Measurements from ENCODE around the gene NMD3. TPM values are rescaled to one million over a fixed set of nuclear protein-coding genes. Genes with fewer than 3 reads are reported as not detected.
A peak's percentile ranks its signal among the peaks of the same experiment; 100 is the strongest.

The NMD3 gene
- total and polyA plus RNA-seq, 2 of the 4 experiments (the other 2 are of a cell fraction): 33.8 to 95.0 TPM

- TF ChIP-seq RAD21 (IDR thresholded peaks at IDR 0.05; ENCODE audit: low read length): no peak
Observed at GRCh38 chr3:161220850-161221753, at the start of gene NMD3 (continued).

- H3K14ac ChIP-seq (replicated peaks; ENCODE audit: low read depth, low read length): no peak overlapping the region
- H2BK5ac ChIP-seq (ENCODE audit: low read depth, low read length, poor library complexity, severe bottlenecking): no peak overlapping the region
- H3K4me3 ChIP-seq (ENCODE audit: insufficient read depth, low read depth, low read length): no peak overlapping the region
- BruUV-seq (replicated peaks): no TSS peak
- H2BK15ac ChIP-seq (ENCODE audit: low read depth, low read length): no peak overlapping the region
- no peaks in the 10 kb centered on the region for H3K9me3 ChIP-seq (ENCODE audit: control insufficient read depth, insufficient read depth, low read length)
- H3K4me1 ChIP-seq (ENCODE audit: control insufficient read depth, insufficient read depth, low read length): no peaks in the 10 kb centered on the region
- H4K91ac ChIP-seq (ENCODE audit: insufficient read depth, low read depth, low read length): no peak overlapping the region
- H2AK5ac ChIP-seq (ENCODE audit: low read depth, low read length): no peak overlapping the region
- no peak overlapping the region for H4K8ac ChIP-seq (ENCODE audit: low read depth in 2 of 2, low read length in 2 of 2)
- H2BK20ac ChIP-seq (ENCODE audit: low read depth, low read length): no peak overlapping the region
- ATAC-seq (ENCODE audit: low read depth) (0 out of 2 replicates have a peak, but pooled peaks have one; percentile 17), DNase-seq (no peak)
- no peak overlapping the region for H2BK120ac ChIP-seq (ENCODE audit: low read depth, low read length)
- WGBS, 2 experiments (ENCODE audit: extremely low coverage in 2 of 2, insufficient read length in 1 of 2): no CpG with 5 or more reads among the region's 2 CpGs
- H4K20me1 ChIP-seq (ENCODE audit: insufficient read depth, low read length): no peaks in the 10 kb centered on the region
- H2AFZ ChIP-seq (replicated peaks; ENCODE audit: low read length, poor library complexity): no peak overlapping the region
- no peak overlapping the region for H3K23ac ChIP-seq (ENCODE audit: low read depth, low read length)
- H3K27me3 ChIP-seq (ENCODE audit: control insufficient read depth, insufficient read depth, low read length): no peaks in the 10 kb centered on the region
- H3K56ac ChIP-seq (ENCODE audit: extremely low read depth, insufficient read depth, low read length): no peak overlapping the region
- no peak overlapping the region for H2AK9ac ChIP-seq (replicated peaks; ENCODE audit: low read depth, low read length, poor library complexity)
- no peaks in the 10 kb centered on the region for H3K9me1 ChIP-seq (ENCODE audit: insufficient read depth, low read length)
- no peak overlapping the region for H3K18ac ChIP-seq (ENCODE audit: low read depth, low read length)
- no peak overlapping the region for H3K27ac ChIP-seq (ENCODE audit: insufficient read depth, low read length)
- no peak overlapping the region for H4K5ac ChIP-seq (ENCODE audit: low read depth, low read length)
- H3K36me3 ChIP-seq (ENCODE audit: control insufficient read depth, insufficient read depth, low read length): no peaks in the 10 kb centered on the region
- no peaks in the 10 kb centered on the region for H3K79me1 ChIP-seq (ENCODE audit: low read depth in 1 of 2, low read length in 2 of 2)
- no peak overlapping the region for H3K4me2 ChIP-seq (ENCODE audit: low read depth, low read length)
- in situ Hi-C loops (cut with MboI; ENCODE audit: low sequenced_read_pairs): no loop called here
- H3K4ac ChIP-seq (ENCODE audit: low read depth, low read length): no peak overlapping the region
- intact Hi-C loops (cut with micrococcal nuclease): no loop called here
- H3K9ac ChIP-seq (ENCODE audit: low read depth, low read length): no peak overlapping the region
- ChIA-PET CTCF (no interaction called here), POLR2A (ENCODE audit: unreplicated experiment) (no interaction called here)
- dilution Hi-C loops (cut with HindIII; ENCODE audit: low sequenced_read_pairs, unreplicated experiment): no loop called here
- TF ChIP-seq CEBPB (IDR thresholded peaks at IDR 0.05; ENCODE audit: low read depth, low read length) (no peak), USF2 (IDR thresholded peaks at IDR 0.05; ENCODE audit: low read depth, low read length) (no peak), NFE2L2 (IDR thresholded peaks at IDR 0.05; ENCODE audit: low read depth, low read length) (no peak), CHD1 (IDR thresholded peaks at IDR 0.05; ENCODE audit: low read depth, low read length) (no peak), MAZ (IDR thresholded peaks at IDR 0.05; ENCODE audit: borderline replicate concordance, low read depth, low read length) (no peak), BHLHE40 (IDR thresholded peaks at IDR 0.05; ENCODE audit: low read depth, low read length) (no peak), MXI1 (IDR thresholded peaks at IDR 0.05; ENCODE audit: borderline replicate concordance, low read depth, low read length) (no peak), POLR2A (IDR thresholded peaks at IDR 0.05; ENCODE audit: low read depth, low read length) (no peak), CTCF (conservative IDR thresholded peaks at IDR 0.05; ENCODE audit: low read depth, low read length) (no peak), RFX5 (IDR thresholded peaks at IDR 0.05; ENCODE audit: low read depth, low read length) (no peak), SMC3 (IDR thresholded peaks at IDR 0.05; ENCODE audit: low read depth, low read length) (no peak), MAFK (IDR thresholded peaks at IDR 0.05; ENCODE audit: low read depth, low read length) (no peak)
Observed at GRCh38 chr3:161171639-161172552, 49.2 kb upstream of the NMD3 start.
